ENCODE data around the gene DPF3.

The DPF3 gene

DNA sequence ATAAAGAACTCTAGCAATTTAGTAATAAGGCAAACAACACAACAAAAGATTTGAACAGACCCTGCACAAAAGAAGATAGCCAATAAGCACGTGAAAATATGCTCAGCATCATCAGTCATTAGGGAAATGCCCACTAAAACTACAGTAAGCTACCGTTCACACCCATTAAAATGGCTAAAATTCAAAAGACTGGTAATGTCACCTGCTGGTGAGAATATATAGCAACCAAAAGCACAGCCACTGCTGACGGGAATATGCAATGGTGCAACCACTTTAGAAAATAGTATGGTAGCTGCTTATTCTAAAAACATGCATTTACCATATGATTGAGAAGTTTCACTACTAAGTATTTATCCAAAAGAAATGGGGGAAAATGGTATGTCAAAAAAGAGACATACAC, 74.9 kb downstream of the DPF3 start:
- TF ChIP-seq TCF12 (IDR thresholded peaks at IDR 0.05; ENCODE audit: low read depth) (no peak), RAD21 (IDR thresholded peaks at IDR 0.05; ENCODE audit: low read depth) (0 out of 2 replicates have a peak, but pooled peaks have one; percentile 5)

- TF ChIP-seq EP300 (IDR thresholded peaks at IDR 0.05; ENCODE audit: borderline replicate concordance) (no peak), FOXM1 (IDR thresholded peaks at IDR 0.05; ENCODE audit: borderline replicate concordance, low read depth) (no peak), NFIC (IDR thresholded peaks at IDR 0.05) (no peak), RAD21 (IDR thresholded peaks at IDR 0.05; ENCODE audit: low read depth) (no peak), REST (IDR thresholded peaks at IDR 0.05; ENCODE audit: low read depth) (no peak), EGR1 (IDR thresholded peaks at IDR 0.05) (no peak), USF1 (IDR thresholded peaks at IDR 0.05) (no peak), TEAD4 (IDR thresholded peaks at IDR 0.05) (no peak)
Measured at GRCh38 chr14:72816287-72816686, 77.6 kb downstream of the DPF3 start.

GRCh38 chr14:72815430-72815829, 78.5 kb downstream of the DPF3 start:
- TF ChIP-seq FOXM1 (IDR thresholded peaks at IDR 0.05; ENCODE audit: borderline replicate concordance, low read depth) (no peak), TEAD4 (IDR thresholded peaks at IDR 0.05) (no peak), TAF1 (IDR thresholded peaks at IDR 0.05; ENCODE audit: low read depth) (no peak), RAD21 (IDR thresholded peaks at IDR 0.05; ENCODE audit: low read depth) (no peak), CEBPB (IDR thresholded peaks at IDR 0.05) (no peak), ZBTB7A (IDR thresholded peaks at IDR 0.05; ENCODE audit: low read depth) (no peak), NFIC (IDR thresholded peaks at IDR 0.05) (no peak), YY1 (IDR thresholded peaks at IDR 0.05; ENCODE audit: low read depth) (no peak), REST (IDR thresholded peaks at IDR 0.05; ENCODE audit: low read depth) (no peak), EGR1 (IDR thresholded peaks at IDR 0.05) (no peak), EP300 (IDR thresholded peaks at IDR 0.05; ENCODE audit: borderline replicate concordance) (no peak), USF1 (IDR thresholded peaks at IDR 0.05) (no peak), CREB1 (IDR thresholded peaks at IDR 0.05; ENCODE audit: low read depth) (no peak), TCF12 (IDR thresholded peaks at IDR 0.05; ENCODE audit: low read depth) (no peak)
- TF ChIP-seq, protein P1, sequence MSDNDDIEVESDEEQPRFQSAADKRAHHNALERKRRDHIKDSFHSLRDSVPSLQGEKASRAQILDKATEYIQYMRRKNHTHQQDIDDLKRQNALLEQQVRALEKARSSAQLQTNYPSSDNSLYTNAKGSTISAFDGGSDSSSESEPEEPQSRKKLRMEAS (IDR thresholded peaks at IDR 0.05), result no peak

GRCh38 chr14:72812292-72812851, 81.5 kb downstream of the DPF3 start:
- TF ChIP-seq USF1 (IDR thresholded peaks at IDR 0.05), result no peak
- 0 out of 2 replicates have a peak, but pooled peaks have one; percentile 8 for TF ChIP-seq EP300 (IDR thresholded peaks at IDR 0.05; ENCODE audit: borderline replicate concordance)
- TF ChIP-seq YY1 (IDR thresholded peaks at IDR 0.05; ENCODE audit: low read depth), result no peak
- no peak for TF ChIP-seq TEAD4 (IDR thresholded peaks at IDR 0.05)
- TF ChIP-seq EGR1 (IDR thresholded peaks at IDR 0.05), result no peak
- no peak for TF ChIP-seq CEBPB (IDR thresholded peaks at IDR 0.05)

- TF ChIP-seq TAF1 (IDR thresholded peaks at IDR 0.05; ENCODE audit: low read depth) (no peak), NFIC (IDR thresholded peaks at IDR 0.05) (no peak), YY1 (IDR thresholded peaks at IDR 0.05; ENCODE audit: low read depth) (no peak), EP300 (IDR thresholded peaks at IDR 0.05; ENCODE audit: borderline replicate concordance) (no peak), TCF12 (IDR thresholded peaks at IDR 0.05; ENCODE audit: low read depth) (no peak), REST (IDR thresholded peaks at IDR 0.05; ENCODE audit: low read depth) (no peak), CEBPB (IDR thresholded peaks at IDR 0.05) (no peak), FOXM1 (IDR thresholded peaks at IDR 0.05; ENCODE audit: borderline replicate concordance, low read depth) (no peak), RAD21 (IDR thresholded peaks at IDR 0.05; ENCODE audit: low read depth) (no peak), TEAD4 (IDR thresholded peaks at IDR 0.05) (no peak), EGR1 (IDR thresholded peaks at IDR 0.05) (no peak), CREB1 (IDR thresholded peaks at IDR 0.05; ENCODE audit: low read depth) (no peak), ZBTB7A (IDR thresholded peaks at IDR 0.05; ENCODE audit: low read depth) (no peak), USF1 (IDR thresholded peaks at IDR 0.05) (no peak)
- TF ChIP-seq, protein P1 (IDR thresholded peaks at IDR 0.05), result no peak
Measured at GRCh38 chr14:72810201-72810600, 83.7 kb downstream of the DPF3 start.
